ENCODE measurements around the gene PSME2. TPM values are rescaled to one million over a fixed set of nuclear protein-coding genes. Genes with fewer than 3 reads are reported as not detected.

PSME2 gene
- total and polyA plus RNA-seq, 2 of the 13 experiments (the other 11 are each of a cell fraction or from before 2014, with no cell fraction given), result 332 to 716 TPM

DNA sequence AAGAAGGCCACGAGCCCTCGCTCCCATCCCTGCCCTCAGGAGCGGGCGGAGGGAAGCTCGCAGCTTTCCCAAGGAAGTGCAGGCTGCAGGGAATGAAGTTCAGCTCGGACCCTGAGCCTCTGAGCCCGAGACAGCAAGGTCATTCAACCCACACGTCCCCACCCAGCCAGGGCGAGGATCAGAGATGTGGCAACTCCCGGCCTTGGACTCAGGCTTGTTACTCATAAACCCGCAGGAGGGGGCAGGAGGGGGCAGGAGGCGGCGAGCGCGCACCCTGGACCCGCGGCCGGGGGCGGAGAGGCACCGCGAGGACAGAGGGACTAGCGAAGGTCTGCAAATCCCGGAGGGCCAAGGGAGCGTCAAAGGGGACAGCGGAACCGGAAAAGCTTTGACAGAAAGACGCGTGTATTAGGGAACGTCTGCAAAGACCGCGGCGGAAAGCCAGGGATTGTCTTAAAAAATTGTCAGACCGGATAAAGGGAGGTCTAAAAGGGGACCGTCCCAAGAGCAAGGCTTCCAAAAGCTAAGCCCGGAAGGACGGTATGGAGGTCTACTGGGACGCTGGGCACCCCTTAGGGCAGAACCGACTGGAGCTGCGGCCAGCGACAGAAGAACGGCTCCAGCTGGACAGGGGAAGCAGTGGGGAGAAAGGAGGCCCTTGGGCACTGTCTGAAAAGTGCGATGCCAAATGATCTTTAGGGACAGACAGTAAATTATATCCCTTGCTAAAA, 32.4 kb downstream of the PSME2 start (continued):
- TF ChIP-seq, protein P1, sequence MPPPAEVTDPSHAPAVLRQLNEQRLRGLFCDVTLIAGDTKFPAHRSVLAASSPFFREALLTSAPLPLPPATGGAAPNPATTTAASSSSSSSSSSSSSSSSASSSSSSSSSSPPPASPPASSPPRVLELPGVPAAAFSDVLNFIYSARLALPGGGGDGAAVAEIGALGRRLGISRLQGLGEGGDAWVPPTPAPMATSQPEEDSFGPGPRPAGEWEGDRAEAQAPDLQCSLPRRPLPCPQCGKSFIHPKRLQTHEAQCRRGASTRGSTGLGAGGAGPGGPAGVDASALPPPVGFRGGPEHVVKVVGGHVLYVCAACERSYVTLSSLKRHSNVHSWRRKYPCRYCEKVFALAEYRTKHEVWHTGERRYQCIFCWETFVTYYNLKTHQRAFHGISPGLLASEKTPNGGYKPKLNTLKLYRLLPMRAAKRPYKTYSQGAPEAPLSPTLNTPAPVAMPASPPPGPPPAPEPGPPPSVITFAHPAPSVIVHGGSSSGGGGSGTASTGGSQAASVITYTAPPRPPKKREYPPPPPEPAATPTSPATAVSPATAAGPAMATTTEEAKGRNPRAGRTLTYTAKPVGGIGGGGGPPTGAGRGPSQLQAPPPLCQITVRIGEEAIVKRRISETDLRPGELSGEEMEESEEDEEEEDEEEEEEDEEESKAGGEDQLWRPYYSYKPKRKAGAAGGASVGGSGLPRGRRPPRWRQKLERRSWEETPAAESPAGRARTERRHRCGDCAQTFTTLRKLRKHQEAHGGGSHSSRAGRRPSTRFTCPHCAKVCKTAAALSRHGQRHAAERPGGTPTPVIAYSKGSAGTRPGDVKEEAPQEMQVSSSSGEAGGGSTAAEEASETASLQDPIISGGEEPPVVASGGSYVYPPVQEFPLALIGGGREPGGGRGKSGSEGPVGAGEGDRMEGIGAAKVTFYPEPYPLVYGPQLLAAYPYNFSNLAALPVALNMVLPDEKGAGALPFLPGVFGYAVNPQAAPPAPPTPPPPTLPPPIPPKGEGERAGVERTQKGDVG (CRISPR knock-in tag; IDR thresholded peaks at IDR 0.05; ENCODE audit: borderline replicate concordance), result peak; percentile 98
- no peak for TF ChIP-seq IKZF4 (CRISPR knock-in tag; IDR thresholded peaks at IDR 0.05; ENCODE audit: borderline replicate concordance, low read depth, not compliant biosample characterization)
- peak; percentile 97 for TF ChIP-seq ZNF136 (CRISPR knock-in tag; IDR thresholded peaks at IDR 0.05; ENCODE audit: low read depth)
- peak; percentile 82; the same call in 1 of the 2 replicates for TF ChIP-seq ZBTB1 (CRISPR knock-in tag; IDR thresholded peaks at IDR 0.05; ENCODE audit: borderline replicate concordance)
- TF ChIP-seq, protein P2, sequence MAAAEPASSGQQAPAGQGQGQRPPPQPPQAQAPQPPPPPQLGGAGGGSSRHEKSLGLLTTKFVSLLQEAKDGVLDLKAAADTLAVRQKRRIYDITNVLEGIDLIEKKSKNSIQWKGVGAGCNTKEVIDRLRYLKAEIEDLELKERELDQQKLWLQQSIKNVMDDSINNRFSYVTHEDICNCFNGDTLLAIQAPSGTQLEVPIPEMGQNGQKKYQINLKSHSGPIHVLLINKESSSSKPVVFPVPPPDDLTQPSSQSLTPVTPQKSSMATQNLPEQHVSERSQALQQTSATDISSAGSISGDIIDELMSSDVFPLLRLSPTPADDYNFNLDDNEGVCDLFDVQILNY (CRISPR knock-in tag; conservative IDR thresholded peaks at IDR 0.05), result peak; percentile 46; the same call in 1 of the 2 replicates
- TF ChIP-seq SMAD3 (CRISPR knock-in tag; IDR thresholded peaks at IDR 0.05), result peak; percentile 97; the same call in 1 of the 2 replicates
- TF ChIP-seq, protein P3, sequence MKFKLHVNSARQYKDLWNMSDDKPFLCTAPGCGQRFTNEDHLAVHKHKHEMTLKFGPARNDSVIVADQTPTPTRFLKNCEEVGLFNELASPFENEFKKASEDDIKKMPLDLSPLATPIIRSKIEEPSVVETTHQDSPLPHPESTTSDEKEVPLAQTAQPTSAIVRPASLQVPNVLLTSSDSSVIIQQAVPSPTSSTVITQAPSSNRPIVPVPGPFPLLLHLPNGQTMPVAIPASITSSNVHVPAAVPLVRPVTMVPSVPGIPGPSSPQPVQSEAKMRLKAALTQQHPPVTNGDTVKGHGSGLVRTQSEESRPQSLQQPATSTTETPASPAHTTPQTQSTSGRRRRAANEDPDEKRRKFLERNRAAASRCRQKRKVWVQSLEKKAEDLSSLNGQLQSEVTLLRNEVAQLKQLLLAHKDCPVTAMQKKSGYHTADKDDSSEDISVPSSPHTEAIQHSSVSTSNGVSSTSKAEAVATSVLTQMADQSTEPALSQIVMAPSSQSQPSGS (CRISPR knock-in tag; IDR thresholded peaks at IDR 0.05), result peak; percentile 97
- no peak for TF ChIP-seq SOX6 (IDR thresholded peaks at IDR 0.05)
- peak; percentile 97 for TF ChIP-seq SOX6 (CRISPR knock-in tag; IDR thresholded peaks at IDR 0.05)
- TF ChIP-seq SALL1 (CRISPR knock-in tag; IDR thresholded peaks at IDR 0.05), result peak; percentile 100
- peak; percentile 99 for TF ChIP-seq SNAPC2 (CRISPR knock-in tag; IDR thresholded peaks at IDR 0.05)
- TF ChIP-seq ZNF772 (CRISPR knock-in tag; IDR thresholded peaks at IDR 0.05), result peak; percentile 97
- peak; percentile 95; the same call in 1 of the 2 replicates for TF ChIP-seq SP140L (CRISPR knock-in tag; IDR thresholded peaks at IDR 0.05; ENCODE audit: borderline replicate concordance)
- peak; percentile 96 for TF ChIP-seq ZBTB20 (CRISPR knock-in tag; IDR thresholded peaks at IDR 0.05; ENCODE audit: borderline replicate concordance, low read depth)
- TF ChIP-seq, protein P4, sequence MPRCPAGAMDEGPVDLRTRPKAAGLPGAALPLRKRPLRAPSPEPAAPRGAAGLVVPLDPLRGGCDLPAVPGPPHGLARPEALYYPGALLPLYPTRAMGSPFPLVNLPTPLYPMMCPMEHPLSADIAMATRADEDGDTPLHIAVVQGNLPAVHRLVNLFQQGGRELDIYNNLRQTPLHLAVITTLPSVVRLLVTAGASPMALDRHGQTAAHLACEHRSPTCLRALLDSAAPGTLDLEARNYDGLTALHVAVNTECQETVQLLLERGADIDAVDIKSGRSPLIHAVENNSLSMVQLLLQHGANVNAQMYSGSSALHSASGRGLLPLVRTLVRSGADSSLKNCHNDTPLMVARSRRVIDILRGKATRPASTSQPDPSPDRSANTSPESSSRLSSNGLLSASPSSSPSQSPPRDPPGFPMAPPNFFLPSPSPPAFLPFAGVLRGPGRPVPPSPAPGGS (CRISPR knock-in tag; IDR thresholded peaks at IDR 0.05), result peak; percentile 63
- peak; percentile 98; the same call in 1 of the 2 replicates for TF ChIP-seq FIP1L1 (IDR thresholded peaks at IDR 0.05; ENCODE audit: borderline replicate concordance, insufficient read depth, low read depth, low read length)
- TF ChIP-seq ZNF546 (CRISPR knock-in tag; conservative IDR thresholded peaks at IDR 0.05), result peak; percentile 80; the same call in 1 of the 2 replicates
- TF ChIP-seq ZSCAN31 (CRISPR knock-in tag; IDR thresholded peaks at IDR 0.05; ENCODE audit: low read depth), result peak; percentile 97
- TF ChIP-seq, protein P5, sequence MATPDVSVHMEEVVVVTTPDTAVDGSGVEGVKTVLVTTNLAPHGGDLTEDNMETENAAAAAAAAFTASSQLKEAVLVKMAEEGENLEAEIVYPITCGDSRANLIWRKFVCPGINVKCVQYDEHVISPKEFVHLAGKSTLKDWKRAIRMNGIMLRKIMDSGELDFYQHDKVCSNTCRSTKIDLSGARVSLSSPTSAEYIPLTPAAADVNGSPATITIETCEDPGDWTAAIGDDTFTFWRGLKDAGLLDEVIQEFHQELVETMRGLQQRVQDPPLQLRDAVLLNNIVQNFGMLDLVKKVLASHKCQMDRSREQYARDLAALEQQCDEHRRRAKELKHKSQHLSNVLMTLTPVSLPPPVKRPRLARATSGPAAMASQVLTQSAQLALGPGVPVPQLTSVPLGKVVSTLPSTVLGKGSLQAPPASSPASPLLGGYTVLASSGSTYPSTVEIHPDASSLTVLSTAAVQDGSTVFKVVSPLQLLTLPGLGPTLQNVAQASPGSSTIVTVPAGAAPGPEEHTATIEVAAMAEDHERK (CRISPR knock-in tag; IDR thresholded peaks at IDR 0.05; ENCODE audit: low read depth), result no peak
- peak; percentile 96 for TF ChIP-seq FOSL2 (CRISPR knock-in tag; IDR thresholded peaks at IDR 0.05)
